Pancreas (tissue), 10 donors: ENCODE measurements around the gene STAT6. TPM values are rescaled to one million over a fixed set of nuclear protein-coding genes. Genes with fewer than 3 reads are reported as not detected.

Source experiments
- ATAC-seq, 4 donors: fragments of 200-7000 bp; cut with Tn5 transposase; one replicate each; pipeline versions ENCODE4 v1.8.0 to v1.9.1; 2020; ENCODE audit warnings: mild to moderate bottlenecking in 4 of 4, moderate library complexity in 4 of 4
- DNase-seq, 6 donors: peaks; one replicate each; pipeline ENCODE4 v3.0.0-alpha.2; 2020
- FAIRE-seq: peaks from 2 replicates; lab custom pipeline; 2012; peaks lifted over from hg19 to GRCh38; lab: Jason Lieb, UNC
- H3K27ac ChIP-seq, 4 donors: fragments of 200-600 bp; sonication (generic); 1 replicate in 3 of 4; 2 replicates in 1 of 4; pipeline versions ENCODE4 v1.5.0 to v1.8.0; 2020
- H3K27me3 ChIP-seq, 4 donors: fragments of 200-600 bp; one replicate each; pipeline ENCODE4 v1.8.0; 2021
- H3K36me3 ChIP-seq, 3 donors: fragments of 200-600 bp; sonication (generic) in 1 of 3; one replicate each; pipeline versions ENCODE4 v1.5.0 to v1.8.0; 2020 to 2021
- H3K4me1 ChIP-seq, 3 donors: fragments of 200-600 bp; one replicate each; pipeline ENCODE4 v1.8.0; 2021
- H3K4me3 ChIP-seq, 4 donors: fragments of 200-600 bp; sonication (generic) in 2 of 4; one replicate each; pipeline versions ENCODE4 v1.5.0 to v1.8.0; 2020 to 2021
- H3K9me3 ChIP-seq, 4 donors: fragments of 200-600 bp; one replicate each; pipeline ENCODE4 v1.8.0; 2021
- CTCF ChIP-seq, 4 donors: fragments of 200-600 bp; sonication (generic) in 3 of 4; IDR thresholded peaks; one replicate each; pipeline versions ENCODE4 v1.5.0 to v1.8.0; 2021; ENCODE audit warnings: antibody characterized with exemption in 4 of 4
- WGBS, 2 donors: extraction: QIAGEN DNeasy Blood & Tissue Kit; methylation state at CpG; one replicate each; pipeline ENCODE4 v1.1.7; 2013; 5-methylcytosine and 5-hydroxymethylcytosine counted together
- intact Hi-C, 3 donors: fragments of 100-400 bp; cut with DNase I; formaldehyde crosslinking; loops; one replicate each; pipeline versions ENCODE4 v1.11.1 to v1.14.2; 2022
- polyA plus RNA-seq, 2 donors: library from polyadenylated mRNA; stranded (reverse); fragments of 200-250 nt; gene quantifications; one replicate each; pipeline ENCODE4 v1.2.3, GENCODE V29; 2013
- total RNA-seq, 6 donors: library from RNA; stranded (reverse); fragmentation: NEBNext Ultra II Directional in 4 of 6; extraction: Animal tissue kit (Norgen Biotek cat#: 25700) in 4 of 6; gene quantifications; one replicate each; pipeline versions ENCODE4 v1.2.1 to v1.2.4, GENCODE V29; 2021 to 2023
- donor health status: healthy with polysubstance abuse.
- donor health status: DM: no; HTN: no; CAD: no; lungs with moderate emphysema.
- donor health status: DM: no; HTN: no; CAD: no.
- donor health status: control.
- donor health status: control.
- donor health status: Bipolar disorder and iron deficiency.
- donor health status: DM: yes; HTN: yes; CAD: no.
- donor health status: DM: no; HTN: no; CAD: no.
- donor health status: DM: no; HTN: no; CAD: no.
- donor health status: DM: yes; HTN: yes; CAD: no.

The STAT6 gene
- total and polyA plus RNA-seq, 8 donors, result 31.0 to 141 (median 56.2) TPM

- TF ChIP-seq CTCF (IDR thresholded peaks at IDR 0.05), result no peak
- no peaks in the 10 kb centered on the region for H3K4me1 ChIP-seq
- no peak overlapping the region for H3K4me3 ChIP-seq
- H3K9me3 ChIP-seq, result no peaks in the 10 kb centered on the region
- 86 to 93% methylated on average over 6 of the region's 6 CpGs for WGBS, 2 donors
- FAIRE-seq (no peak), ATAC-seq (no peak), DNase-seq (no peak)
- H3K27ac ChIP-seq, result no peak overlapping the region
- no peaks in the 10 kb centered on the region for H3K27me3 ChIP-seq
- H3K36me3 ChIP-seq, result peaks cover 0 to 26% (median 0%) of the 10 kb centered on the region in 3 donors
- intact Hi-C loops, result no loop called here
These were observed 15.0 kb downstream of the STAT6 start for GRCh38 chr12:57096099-57096572.

- peak in 1 of 6 donors; percentile 8 for DNase-seq
- ATAC-seq, result no peak
- FAIRE-seq, result no peak
- Histone ChIP-seq H3K9me3 (no peaks in the 10 kb centered on the region), H3K4me1 (peaks cover 0 to 2% (median 0%) of the 10 kb centered on the region in 3 donors), H3K27ac (no peak overlapping the region), H3K4me3 (no peak overlapping the region), H3K27me3 (no peaks in the 10 kb centered on the region), H3K36me3 (peaks cover 0 to 26% (median 0%) of the 10 kb centered on the region in 3 donors)
- no peak for TF ChIP-seq CTCF (IDR thresholded peaks at IDR 0.05)
- WGBS, 2 donors, result 89 to 98% methylated on average over 3 of the region's 3 CpGs
- intact Hi-C loops, result no loop called here
These were observed 15.7 kb downstream of the STAT6 start for GRCh38 chr12:57095440-57095839.

- peaks cover 0 to 6% (median 0%) of the 10 kb centered on the region in 3 donors for H3K4me1 ChIP-seq
- intact Hi-C loops, result no loop called here
- ATAC-seq (no peak), FAIRE-seq (no peak), DNase-seq (peak in 1 of 6 donors; percentile 47)
- H3K27me3 ChIP-seq, result no peaks in the 10 kb centered on the region
- H3K4me3 ChIP-seq, result no peak overlapping the region
- 58 to 59% methylated on average over 15 of the region's 15 CpGs for WGBS, 2 donors
- peaks cover 0 to 18% (median 0%) of the 10 kb centered on the region in 3 donors for H3K36me3 ChIP-seq
- TF ChIP-seq CTCF (IDR thresholded peaks at IDR 0.05), result no peak
- peak overlapping the region in 1 of 4 donors; percentile 23 for H3K27ac ChIP-seq
- no peaks in the 10 kb centered on the region for H3K9me3 ChIP-seq
These were observed 16.7 kb downstream of the STAT6 start for GRCh38 chr12:57094208-57095160.

GRCh38 chr12:57093415-57094207, 17.6 kb downstream of the STAT6 start:
- ATAC-seq (peak in 3 of 4 donors; percentile 13 to 43 (median 19)), FAIRE-seq (no peak), DNase-seq (peak in 5 of 6 donors; percentile 30 to 83 (median 56))
- Histone ChIP-seq H3K4me1 (peaks cover 0 to 6% (median 0%) of the 10 kb centered on the region in 3 donors), H3K27me3 (no peaks in the 10 kb centered on the region), H3K9me3 (no peaks in the 10 kb centered on the region), H3K36me3 (peaks cover 0 to 10% (median 0%) of the 10 kb centered on the region in 3 donors), H3K4me3 (no peak overlapping the region), H3K27ac (peak overlapping the region in 1 of 4 donors; percentile 27)
- intact Hi-C loops, result no loop called here
- 47 to 59% methylated on average over 22 to 24 of the region's 24 CpGs for WGBS, 2 donors
- TF ChIP-seq CTCF (IDR thresholded peaks at IDR 0.05), result peak in 3 of 4 donors; percentile 10 to 45 (median 39)
